Ascending aorta (tissue), 2 donors: ENCODE measurements around the gene APBA2. TPM values are rescaled to one million over a fixed set of nuclear protein-coding genes. Genes with fewer than 3 reads are reported as not detected.

ENCODE experiments used
- DNase-seq, 2 donors: peaks; one replicate each; pipeline ENCODE4 v3.0.0-alpha.2; 2019; ENCODE audit warnings: low spot score in 2 of 2
- H3K27ac ChIP-seq, 2 donors: fragments of 200-600 bp; sonication (generic); one replicate each; pipeline ENCODE4 v1.5.1; 2016 to 2017; ENCODE audit warnings: mild to moderate bottlenecking in 1 of 2
- H3K27me3 ChIP-seq: fragments of 200-600 bp; sonication (generic); one replicate; pipeline ENCODE4 v1.5.1; 2017
- H3K36me3 ChIP-seq, 2 donors: fragments of 200-600 bp; sonication (generic); one replicate each; pipeline ENCODE4 v1.5.1; 2016
- H3K4me1 ChIP-seq, 2 donors: fragments of 200-600 bp; sonication (generic); one replicate each; pipeline ENCODE4 v1.5.1; 2016 to 2017; ENCODE audit warnings: mild to moderate bottlenecking in 1 of 2
- H3K4me3 ChIP-seq, 2 donors: fragments of 200-600 bp; sonication (generic); one replicate each; pipeline ENCODE4 v1.5.1; 2016 to 2017; ENCODE audit warnings: mild to moderate bottlenecking in 1 of 2
- H3K9me3 ChIP-seq, 2 donors: fragments of 200-600 bp; sonication (generic); one replicate each; pipeline ENCODE4 v1.5.1; 2016
- intact Hi-C: fragments of 100-400 bp; cut with DNase I; formaldehyde crosslinking; loops from one replicate; pipeline ENCODE4 v1.15.1; 2023
- total RNA-seq: library from RNA; depleted of rRNA; stranded (reverse); fragments of >200 nt; gene quantifications from one replicate; pipeline ENCODE4 v1.1.0, GENCODE V29; 2016
- TF ChIP-seq, protein P1 (sequence below), 3 experiments: fragments of 200-600 bp in 2 of 3; fragments of 450-650 bp in 1 of 3; sonication (generic) in 2 of 3; IDR thresholded peaks; one replicate each; pipeline ENCODE4 v1.5.1; 2016 to 2019; ENCODE audit warnings: antibody characterized with exemption in 3 of 3, mild to moderate bottlenecking in 1 of 3, moderate library complexity in 1 of 3

APBA2 gene
- total RNA-seq, 1 donor from 2014 or later, result 2.4 TPM

GRCh38 chr15:29035336-29036285, 149.8 kb downstream of the APBA2 start:
- DNase-seq, result no peak
- intact Hi-C loops, result no loop called here
- Histone ChIP-seq H3K27ac (no peak overlapping the region), H3K9me3 (no peaks in the 10 kb centered on the region), H3K4me3 (no peak overlapping the region), H3K4me1 (no peaks in the 10 kb centered on the region), H3K27me3 (no peaks in the 10 kb centered on the region), H3K36me3 (no peaks in the 10 kb centered on the region)
- TF ChIP-seq, protein P1, sequence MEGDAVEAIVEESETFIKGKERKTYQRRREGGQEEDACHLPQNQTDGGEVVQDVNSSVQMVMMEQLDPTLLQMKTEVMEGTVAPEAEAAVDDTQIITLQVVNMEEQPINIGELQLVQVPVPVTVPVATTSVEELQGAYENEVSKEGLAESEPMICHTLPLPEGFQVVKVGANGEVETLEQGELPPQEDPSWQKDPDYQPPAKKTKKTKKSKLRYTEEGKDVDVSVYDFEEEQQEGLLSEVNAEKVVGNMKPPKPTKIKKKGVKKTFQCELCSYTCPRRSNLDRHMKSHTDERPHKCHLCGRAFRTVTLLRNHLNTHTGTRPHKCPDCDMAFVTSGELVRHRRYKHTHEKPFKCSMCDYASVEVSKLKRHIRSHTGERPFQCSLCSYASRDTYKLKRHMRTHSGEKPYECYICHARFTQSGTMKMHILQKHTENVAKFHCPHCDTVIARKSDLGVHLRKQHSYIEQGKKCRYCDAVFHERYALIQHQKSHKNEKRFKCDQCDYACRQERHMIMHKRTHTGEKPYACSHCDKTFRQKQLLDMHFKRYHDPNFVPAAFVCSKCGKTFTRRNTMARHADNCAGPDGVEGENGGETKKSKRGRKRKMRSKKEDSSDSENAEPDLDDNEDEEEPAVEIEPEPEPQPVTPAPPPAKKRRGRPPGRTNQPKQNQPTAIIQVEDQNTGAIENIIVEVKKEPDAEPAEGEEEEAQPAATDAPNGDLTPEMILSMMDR (IDR thresholded peaks at IDR 0.05), result no peak

- no peaks in the 10 kb centered on the region for H3K36me3 ChIP-seq
- TF ChIP-seq, protein P1 (IDR thresholded peaks at IDR 0.05), result no peak
- no peaks in the 10 kb centered on the region for H3K9me3 ChIP-seq
- DNase-seq, result no peak
- no peaks in the 10 kb centered on the region for H3K4me1 ChIP-seq
- no peaks in the 10 kb centered on the region for H3K27me3 ChIP-seq
- H3K4me3 ChIP-seq, result no peak overlapping the region
- H3K27ac ChIP-seq, result no peak overlapping the region
- intact Hi-C loops, result no loop called here
These were observed 152.4 kb downstream of the APBA2 start for GRCh38 chr15:29037997-29038705.

GRCh38 chr15:29039466-29040369, 153.9 kb downstream of the APBA2 start:
- Histone ChIP-seq H3K27ac (no peak overlapping the region), H3K27me3 (no peaks in the 10 kb centered on the region), H3K4me3 (no peak overlapping the region), H3K4me1 (no peaks in the 10 kb centered on the region), H3K9me3 (no peaks in the 10 kb centered on the region), H3K36me3 (no peaks in the 10 kb centered on the region)
- TF ChIP-seq, protein P1 (IDR thresholded peaks at IDR 0.05), result no peak
- DNase-seq, result no peak
- intact Hi-C loops, result no loop called here

DNA sequence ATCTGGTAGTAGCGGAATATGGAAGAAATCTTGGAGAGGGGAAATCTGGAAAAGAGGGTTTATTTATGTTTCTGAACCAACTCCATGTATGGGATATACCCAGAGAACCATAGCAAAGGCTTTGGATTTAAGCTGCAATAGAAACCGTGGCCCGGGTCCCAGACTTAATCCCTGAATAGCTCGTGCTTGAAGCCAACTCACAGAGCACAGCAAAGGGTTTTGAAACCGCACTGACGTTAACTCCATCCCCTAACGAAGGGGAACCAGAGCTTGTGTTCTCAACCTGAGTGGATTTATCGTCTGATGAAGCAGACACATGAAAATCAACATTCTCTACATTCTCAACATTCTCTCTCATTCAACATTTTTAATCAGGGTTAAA, 154.6 kb downstream of the APBA2 start:
- TF ChIP-seq, protein P1 (IDR thresholded peaks at IDR 0.05), result no peak
- intact Hi-C loops, result no loop called here

GRCh38 chr15:29043736-29044502, 158.1 kb downstream of the APBA2 start:
- Histone ChIP-seq H3K27me3 (no peaks in the 10 kb centered on the region), H3K9me3 (no peaks in the 10 kb centered on the region), H3K27ac (no peak overlapping the region), H3K36me3 (no peaks in the 10 kb centered on the region), H3K4me3 (no peak overlapping the region), H3K4me1 (no peaks in the 10 kb centered on the region)
- no peak for DNase-seq
- intact Hi-C loops, result no loop called here
- TF ChIP-seq, protein P1 (IDR thresholded peaks at IDR 0.05), result no peak

More for the DNA sequence above, 154.6 kb downstream of the APBA2 start:
- no peaks in the 10 kb centered on the region for H3K9me3 ChIP-seq
- no peaks in the 10 kb centered on the region for H3K4me1 ChIP-seq
- H3K27me3 ChIP-seq, result no peaks in the 10 kb centered on the region
- no peak for DNase-seq
- no peak overlapping the region for H3K27ac ChIP-seq
- H3K4me3 ChIP-seq, result no peak overlapping the region
- H3K36me3 ChIP-seq, result no peaks in the 10 kb centered on the region
